OCI-LY7 (cell line): ENCODE measurements around the gene CACNB2.

ENCODE experiments used
- EZH2phosphoT487 ChIP-seq: fragments of 200-600 bp; sonication (generic); IDR thresholded peaks from 2 replicates; pipeline ENCODE4 v1.6.1; 2018; ENCODE audit warnings: low read depth, borderline replicate concordance, mild to moderate bottlenecking, mixed run types, antibody characterized with exemption, low read length, moderate library complexity, mixed read lengths
- TF ChIP-seq, protein P1 (sequence below): fragments of 200-600 bp; sonication (generic); conservative IDR thresholded peaks from 2 replicates; pipeline ENCODE4 v1.5.1; 2014; ENCODE audit warnings: mild to moderate bottlenecking, antibody characterized with exemption, low read length, moderate library complexity, mixed read lengths

DNA sequence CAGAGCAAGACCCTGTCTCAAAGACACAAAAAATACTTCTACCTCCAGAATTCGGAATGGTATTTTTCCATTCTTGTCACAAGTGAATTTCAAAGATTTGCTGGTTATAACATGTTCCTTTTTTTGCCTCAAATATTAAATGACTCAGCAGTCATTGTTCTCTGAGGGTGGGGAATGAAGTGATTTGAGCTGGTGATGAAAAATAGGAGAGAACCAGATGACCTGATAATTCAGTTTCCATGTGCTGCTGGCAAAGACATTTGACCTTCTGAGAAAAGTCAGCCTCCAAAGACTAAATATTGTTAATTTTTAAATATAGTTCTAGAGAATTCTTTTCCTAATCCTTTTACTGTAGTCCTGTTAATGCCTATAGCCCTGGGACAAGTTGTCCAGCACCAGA is 78.9 kb downstream of the CACNB2 start:
- TF ChIP-seq, protein P1, sequence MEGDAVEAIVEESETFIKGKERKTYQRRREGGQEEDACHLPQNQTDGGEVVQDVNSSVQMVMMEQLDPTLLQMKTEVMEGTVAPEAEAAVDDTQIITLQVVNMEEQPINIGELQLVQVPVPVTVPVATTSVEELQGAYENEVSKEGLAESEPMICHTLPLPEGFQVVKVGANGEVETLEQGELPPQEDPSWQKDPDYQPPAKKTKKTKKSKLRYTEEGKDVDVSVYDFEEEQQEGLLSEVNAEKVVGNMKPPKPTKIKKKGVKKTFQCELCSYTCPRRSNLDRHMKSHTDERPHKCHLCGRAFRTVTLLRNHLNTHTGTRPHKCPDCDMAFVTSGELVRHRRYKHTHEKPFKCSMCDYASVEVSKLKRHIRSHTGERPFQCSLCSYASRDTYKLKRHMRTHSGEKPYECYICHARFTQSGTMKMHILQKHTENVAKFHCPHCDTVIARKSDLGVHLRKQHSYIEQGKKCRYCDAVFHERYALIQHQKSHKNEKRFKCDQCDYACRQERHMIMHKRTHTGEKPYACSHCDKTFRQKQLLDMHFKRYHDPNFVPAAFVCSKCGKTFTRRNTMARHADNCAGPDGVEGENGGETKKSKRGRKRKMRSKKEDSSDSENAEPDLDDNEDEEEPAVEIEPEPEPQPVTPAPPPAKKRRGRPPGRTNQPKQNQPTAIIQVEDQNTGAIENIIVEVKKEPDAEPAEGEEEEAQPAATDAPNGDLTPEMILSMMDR: no peak
- no peak for TF ChIP-seq EZH2phosphoT487
